Inferior parietal cortex (tissue), 1 donor: ENCODE results near the gene AIG1.
A peak's percentile ranks its signal among the peaks of the same experiment; 100 is the strongest.
"Not testable (repeated sequence)": the region's sequence is repeated elsewhere in the genome, so short reads cannot be mapped to it uniquely, and the experiment has no call there.

Experiments
- DNase-seq: peaks from one replicate; pipeline ENCODE4 v3.0.0-alpha.2; 2016; ENCODE audit errors: extremely low spot score

The AIG1 gene

DNA sequence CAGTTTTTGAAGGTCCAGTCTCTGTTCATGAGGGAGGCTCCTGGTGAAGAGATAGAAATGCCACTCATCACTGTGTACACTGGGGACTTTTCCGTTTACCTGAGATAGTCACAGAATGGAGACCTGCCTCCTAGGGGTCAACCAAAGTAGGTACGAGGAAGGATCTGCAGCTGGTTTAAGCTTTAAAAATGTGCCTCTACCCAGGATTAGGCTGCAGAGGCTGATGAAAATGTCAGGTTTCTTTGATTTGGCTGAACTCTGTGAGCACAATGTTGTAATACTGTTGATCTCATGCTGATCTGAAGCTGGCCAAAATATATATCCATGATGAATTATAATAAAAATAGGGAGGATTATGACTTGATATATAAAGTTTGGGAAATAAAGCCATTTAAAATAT, 207.1 kb downstream of the AIG1 start:
- no peak for DNase-seq

GRCh38 chr6:143268439-143268838, 207.8 kb downstream of the AIG1 start:
- DNase-seq: no peak

DNA sequence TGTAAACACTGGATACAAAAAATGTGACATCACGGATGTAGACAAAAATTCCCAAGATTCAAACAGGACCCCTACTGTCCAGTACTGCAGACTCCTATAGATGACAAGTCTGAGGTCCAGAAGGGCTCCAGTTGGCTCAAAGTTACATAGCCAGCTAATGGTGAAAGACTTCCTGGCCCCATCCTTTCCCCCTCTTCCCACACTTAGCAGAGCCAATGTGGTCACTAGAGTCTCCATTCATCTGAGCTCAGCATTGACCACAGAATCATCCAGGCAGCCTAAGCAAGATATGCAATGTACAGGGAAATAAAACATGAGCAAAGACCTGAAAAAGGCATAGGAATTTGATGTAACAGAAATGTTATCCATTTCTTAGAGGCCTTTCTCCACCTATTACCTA, 209.3 kb downstream of the AIG1 start:
- no peak for DNase-seq

DNA sequence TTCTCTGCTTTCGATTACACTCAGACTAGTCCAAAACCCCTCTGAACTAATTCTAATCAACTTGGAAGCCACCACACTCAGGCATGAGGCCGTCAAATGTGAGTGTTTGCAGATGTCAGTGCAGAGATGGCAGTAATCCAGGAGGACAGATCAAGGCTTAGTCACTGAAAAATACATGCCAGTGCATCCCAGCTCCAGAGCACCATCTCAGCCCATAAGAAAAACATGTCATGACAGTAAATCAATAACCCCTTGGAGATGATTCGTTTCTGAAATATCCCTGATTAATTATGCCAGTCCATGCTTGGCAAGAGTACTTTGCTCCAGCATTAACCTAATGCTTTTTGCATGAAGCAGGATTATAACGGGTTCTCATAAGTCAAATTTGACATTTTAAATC, 210.3 kb downstream of the AIG1 start:
- peak; percentile 38 for DNase-seq

- DNase-seq: no peak
These were observed 215.7 kb downstream of the AIG1 start for GRCh38 chr6:143276436-143276835.

DNA sequence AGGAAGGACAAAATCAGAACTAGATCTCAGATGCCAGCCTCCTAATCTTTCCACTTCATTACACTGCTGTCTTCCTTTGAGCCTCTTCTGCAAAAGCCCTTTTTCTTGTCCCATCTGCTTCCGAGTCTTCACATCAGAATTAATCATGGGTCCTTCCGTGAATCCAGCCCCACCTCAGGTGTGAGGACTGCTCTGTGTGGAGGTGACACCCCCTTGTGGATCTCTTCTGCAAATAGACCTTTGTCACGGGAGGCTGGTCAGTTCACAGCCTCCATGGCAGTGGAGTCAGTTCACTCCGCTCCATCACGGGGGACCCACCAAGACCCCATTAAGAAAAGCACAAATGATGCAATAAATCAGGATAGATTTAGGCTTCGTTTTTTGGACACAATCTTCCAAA, 218.7 kb downstream of the AIG1 start:
- DNase-seq: no peak

- DNase-seq: no peak
These were observed 223.4 kb downstream of the AIG1 start for GRCh38 chr6:143283887-143284645.

DNA sequence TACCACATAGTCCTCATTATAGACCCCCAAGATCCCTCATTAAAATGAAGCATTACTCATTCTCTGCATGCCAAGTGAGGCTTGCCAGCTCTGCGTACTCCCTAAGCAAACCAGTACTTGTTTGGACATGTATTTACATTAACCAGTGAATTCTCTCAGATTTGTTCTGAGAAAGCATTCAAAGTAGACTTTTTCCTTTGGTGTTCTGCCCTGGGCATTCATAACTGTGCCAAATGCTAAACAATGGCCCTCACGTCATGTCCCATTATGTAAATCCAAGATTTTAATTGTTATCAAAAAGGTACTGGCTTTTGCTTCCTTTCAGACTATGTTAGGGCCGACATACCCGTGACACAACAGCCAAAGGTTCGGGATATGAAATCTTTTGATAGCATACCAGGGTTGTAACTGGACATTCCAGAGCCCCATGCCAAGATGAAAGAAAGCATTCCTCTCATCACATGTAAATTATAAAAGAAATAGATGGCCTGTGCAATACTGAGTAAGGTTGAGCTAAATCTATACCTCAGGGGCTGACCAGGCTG, 225.6 kb downstream of the AIG1 start:
- no peak for DNase-seq

DNA sequence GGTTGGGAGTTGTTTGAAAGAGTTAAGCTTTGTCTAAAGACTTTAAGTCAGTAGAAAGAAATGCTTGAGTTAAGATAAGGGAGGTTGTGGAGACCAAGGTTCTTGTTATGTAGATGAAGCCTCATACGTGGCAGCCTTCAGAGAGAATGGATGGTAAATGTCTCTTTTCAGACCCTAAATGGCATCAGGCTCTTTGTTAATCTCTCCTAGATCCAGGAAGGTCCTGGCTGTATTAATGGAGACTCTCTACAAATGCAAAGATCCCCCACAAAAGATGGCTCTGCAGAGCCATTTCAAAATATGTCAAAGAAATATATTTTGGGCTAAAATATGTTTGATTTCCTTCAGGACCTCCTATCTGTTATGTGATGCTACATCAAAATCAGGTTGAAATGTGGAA, 228.2 kb downstream of the AIG1 start:
- DNase-seq: no peak

GRCh38 chr6:143290206-143290605, 229.5 kb downstream of the AIG1 start:
- DNase-seq: no peak

DNA sequence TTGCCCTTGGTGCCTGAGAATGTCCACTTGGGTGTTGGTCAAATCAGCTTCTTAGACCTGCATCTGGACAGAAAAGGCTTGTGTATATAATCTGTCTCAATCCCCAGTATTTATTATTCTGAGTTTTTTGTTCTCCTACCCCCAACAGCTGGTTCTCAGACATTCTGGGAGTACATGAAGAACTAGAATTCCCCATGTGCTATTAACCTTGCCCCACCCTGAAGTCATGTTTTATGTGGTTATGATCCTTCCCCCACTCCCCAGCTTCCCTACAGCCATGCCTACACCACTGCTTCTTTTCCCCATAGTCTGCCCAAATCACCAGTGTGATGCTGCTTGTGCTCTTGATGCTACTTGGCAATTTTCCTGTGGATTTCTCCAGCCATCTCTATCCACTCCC, 232.8 kb downstream of the AIG1 start:
- no peak for DNase-seq

- no peak for DNase-seq
These were observed 233.7 kb downstream of the AIG1 start for GRCh38 chr6:143294265-143294860.

GRCh38 chr6:143295932-143296331, 235.2 kb downstream of the AIG1 start:
- DNase-seq: no peak

DNA sequence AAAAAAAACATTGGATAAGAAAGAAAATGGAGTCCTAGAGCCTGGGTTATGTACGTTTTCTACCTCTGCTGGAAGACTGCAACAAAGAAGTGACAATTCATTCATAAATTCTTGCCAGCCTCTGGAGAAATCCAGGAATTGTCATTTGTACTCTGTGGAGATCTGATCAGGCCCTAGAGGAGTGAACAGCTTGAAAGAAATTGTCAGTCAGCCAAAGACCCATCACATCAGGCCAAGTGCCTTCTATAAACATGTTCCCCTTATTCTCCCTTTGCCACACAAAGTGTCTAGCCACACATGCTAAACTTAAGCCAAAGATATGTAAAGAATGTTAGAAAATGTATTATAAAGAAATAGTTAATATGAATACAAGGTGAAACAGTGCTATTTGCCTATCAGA, 237.4 kb downstream of the AIG1 start:
- no peak for DNase-seq

DNA sequence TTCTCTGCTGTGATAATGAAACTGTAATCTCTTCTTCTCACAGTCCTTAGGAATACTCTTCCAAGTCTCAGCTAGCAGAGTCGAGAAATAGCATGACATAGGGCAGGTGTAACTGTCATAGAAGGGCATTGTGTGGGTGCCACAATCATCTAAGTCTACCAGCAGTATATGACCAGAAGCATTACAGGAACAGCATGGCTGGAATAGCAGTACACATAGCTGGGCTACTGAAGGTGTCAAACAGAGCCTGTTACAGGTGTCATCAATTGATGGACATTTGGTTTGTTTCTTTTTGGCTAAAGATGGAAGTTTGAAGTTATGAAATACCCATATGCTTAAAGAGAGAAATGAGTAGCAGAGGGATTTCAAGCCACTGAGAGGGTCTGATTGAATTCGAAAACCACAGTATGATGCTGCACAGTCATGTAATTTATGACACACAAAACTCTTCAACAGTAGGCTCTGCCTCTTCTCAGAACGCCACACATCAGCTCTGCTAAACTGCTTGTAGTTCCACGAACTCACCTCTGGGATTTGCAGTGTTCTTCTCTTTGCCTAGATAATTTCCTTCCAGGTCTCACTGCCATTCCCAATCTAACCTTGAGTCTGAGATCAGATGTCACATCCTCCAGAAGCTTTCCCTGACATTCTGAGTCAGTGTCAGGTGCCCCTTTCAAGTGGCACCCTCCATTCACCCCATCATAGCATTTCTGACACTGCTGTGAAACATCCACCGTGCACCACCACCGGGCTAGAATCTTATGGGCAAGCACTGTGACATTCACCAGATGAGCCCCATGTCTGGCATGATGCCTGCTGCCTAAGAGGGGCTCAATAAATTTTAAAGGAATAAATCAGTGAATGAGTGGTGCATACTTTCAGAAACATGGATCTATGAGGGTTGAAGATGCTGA, 238.8 kb downstream of the AIG1 start:
- DNase-seq: no peak

GRCh38 chr6:143301188-143301587, 240.5 kb downstream of the AIG1 start:
- DNase-seq: no peak

GRCh38 chr6:143307760-143308159, 247.1 kb downstream of the AIG1 start:
- DNase-seq: not testable (repeated sequence)

DNA sequence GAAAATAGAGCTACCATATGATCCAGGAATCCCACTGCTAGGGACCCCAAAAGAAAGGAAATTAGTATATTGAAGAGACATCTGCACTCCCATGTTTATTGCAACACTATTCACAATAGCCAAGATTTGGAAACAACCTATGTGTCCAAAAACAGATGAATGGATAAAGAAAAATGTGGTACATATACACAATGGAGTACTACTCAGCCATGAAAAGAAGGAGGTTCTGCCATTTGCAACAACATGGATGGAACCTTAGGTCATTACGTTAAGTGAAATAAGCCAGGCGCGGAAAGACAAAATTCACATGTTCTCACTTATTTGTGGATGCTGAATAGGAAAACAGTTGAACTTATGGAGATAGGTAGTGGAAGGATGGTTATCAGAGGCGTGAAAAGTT, 252.5 kb downstream of the AIG1 start:
- DNase-seq: no peak

- no peak for DNase-seq
These were observed 260.9 kb downstream of the AIG1 start for GRCh38 chr6:143321491-143322086.

GRCh38 chr6:143322386-143322785, 261.7 kb downstream of the AIG1 start:
- DNase-seq: no peak

GRCh38 chr6:143323729-143324470, 263.2 kb downstream of the AIG1 start:
- DNase-seq: no peak
